Calu3 (cell line): Measurements from ENCODE around the gene AKIRIN1. TPM values are rescaled to one million over a fixed set of nuclear protein-coding genes. Genes with fewer than 3 reads are reported as not detected.

Source experiments
- BruUV-seq: library from RNA; stranded (reverse); fragments of 400-500 nt; replicated peaks from 2 replicates; lab custom pipeline; 2021; lab: Mats Ljungman, UMichigan
- CTCF ChIA-PET: fragments of 300-600 bp; sonication (Branson Sonifier 250); formaldehyde crosslinking; loops from one replicate; lab custom pipeline; 2022; ENCODE audit warnings: antibody characterized with exemption; lab: Charles Lee
- DNase-seq: peaks from one replicate; pipeline ENCODE4 v3.0.0; 2022
- H3K27ac Mint-ChIP-seq: one replicate; pipeline ENCODE4 v1.8.0; 2022; ENCODE audit warnings: mixed read lengths; ENCODE audit not compliant: unreplicated experiment
- H3K27me3 Mint-ChIP-seq: one replicate; pipeline ENCODE4 v1.8.0; 2022; ENCODE audit warnings: mixed read lengths; ENCODE audit not compliant: unreplicated experiment
- H3K36me3 Mint-ChIP-seq: one replicate; pipeline ENCODE4 v1.8.0; 2022; ENCODE audit warnings: mild to moderate bottlenecking, moderate library complexity, mixed read lengths; ENCODE audit not compliant: insufficient read depth, unreplicated experiment
- H3K4me1 Mint-ChIP-seq: one replicate; pipeline ENCODE4 v1.8.0; 2022; ENCODE audit warnings: mild to moderate bottlenecking, low read depth, mixed read lengths; ENCODE audit not compliant: unreplicated experiment
- H3K4me3 Mint-ChIP-seq: one replicate; pipeline ENCODE4 v1.8.0; 2022; ENCODE audit warnings: mild to moderate bottlenecking, low read depth, moderate library complexity, mixed read lengths; ENCODE audit not compliant: unreplicated experiment
- H3K9me3 Mint-ChIP-seq: one replicate; pipeline ENCODE4 v1.8.0; 2022; ENCODE audit warnings: low read depth, mixed read lengths; ENCODE audit not compliant: unreplicated experiment
- CTCF ChIP-seq: fragments of 200-600 bp; IDR thresholded peaks from one replicate; pipeline ENCODE4 v1.8.0; 2022; ENCODE audit warnings: antibody characterized with exemption; ENCODE audit not compliant: unreplicated experiment
- intact Hi-C: fragments of 100-400 bp; cut with micrococcal nuclease; formaldehyde crosslinking; loops from one replicate; pipeline ENCODE4 v1.10.0; 2022; ENCODE audit not compliant: unreplicated experiment
- total RNA-seq: library from RNA; stranded (reverse); gene quantifications from 2 replicates; pipeline ENCODE4 v1.2.3, GENCODE V29; 2022

The AKIRIN1 gene
- total RNA-seq, 1 experiment from 2014 or later, result 69.1 TPM

- Mint-ChIP-seq H3K36me3 (peaks cover 78% of the 10 kb centered on the region), H3K4me3 (no peak overlapping the region), H3K9me3 (no peaks in the 10 kb centered on the region), H3K27ac (no peak overlapping the region), H3K27me3 (no peaks in the 10 kb centered on the region), H3K4me1 (peaks cover 13% of the 10 kb centered on the region)
- no TSS peak for BruUV-seq
- DNase-seq, result no peak
- no peak for TF ChIP-seq CTCF
- intact Hi-C loops, result no loop called here
- CTCF ChIA-PET, result no interaction called here
Observed at GRCh38 chr1:39001516-39002421, 10.7 kb downstream of the AKIRIN1 start.

- CTCF ChIA-PET, result interaction anchor here (0.8 kb wide), 1 partner anchor 667 kb away, joined by 3 read pairs; no protein-coding TSS in a partner anchor
- Mint-ChIP-seq H3K27ac (no peak overlapping the region), H3K9me3 (no peaks in the 10 kb centered on the region), H3K36me3 (peaks cover 84% of the 10 kb centered on the region), H3K27me3 (no peaks in the 10 kb centered on the region), H3K4me3 (no peak overlapping the region), H3K4me1 (peaks cover 6% of the 10 kb centered on the region)
- BruUV-seq, result no TSS peak
- TF ChIP-seq CTCF, result no peak
- no peak for DNase-seq
- intact Hi-C loops, result no loop called here
Observed at GRCh38 chr1:39003281-39003680, 12.2 kb downstream of the AKIRIN1 start.

- intact Hi-C loops, result no loop called here
- peaks cover 86% of the 10 kb centered on the region for H3K36me3 Mint-ChIP-seq
- no peak overlapping the region for H3K4me3 Mint-ChIP-seq
- no peak for DNase-seq
- TF ChIP-seq CTCF, result no peak
- peaks cover 6% of the 10 kb centered on the region for H3K4me1 Mint-ChIP-seq
- BruUV-seq, result no TSS peak
- no peaks in the 10 kb centered on the region for H3K27me3 Mint-ChIP-seq
- CTCF ChIA-PET, result no interaction called here
- peak overlapping the region; percentile 37 for H3K27ac Mint-ChIP-seq
- H3K9me3 Mint-ChIP-seq, result no peaks in the 10 kb centered on the region
Observed at GRCh38 chr1:39003794-39004193, 12.7 kb downstream of the AKIRIN1 start.

- intact Hi-C loops, result no loop called here
- DNase-seq, result no peak
- H3K4me3 Mint-ChIP-seq, result no peak overlapping the region
- H3K4me1 Mint-ChIP-seq, result peaks cover 6% of the 10 kb centered on the region
- BruUV-seq, result no TSS peak
- no peak for TF ChIP-seq CTCF
- no peaks in the 10 kb centered on the region for H3K9me3 Mint-ChIP-seq
- H3K27ac Mint-ChIP-seq, result no peak overlapping the region
- no peaks in the 10 kb centered on the region for H3K27me3 Mint-ChIP-seq
- peaks cover 82% of the 10 kb centered on the region for H3K36me3 Mint-ChIP-seq
- CTCF ChIA-PET, result no interaction called here
Observed at GRCh38 chr1:39006287-39006686, 15.2 kb downstream of the AKIRIN1 start.
